Stimulated activated CD4-positive, alpha-beta T cell treated with anti-CD3 and anti-CD28 coated beads, Interleukin-4, amount 100 ng/mL, for 24 hours (primary cell): ENCODE measurements around the gene AGK.
"Not testable (repeated sequence)": the region's sequence is repeated elsewhere in the genome, so short reads cannot be mapped to it uniquely, and the experiment has no call there.

ENCODE experiments used
- DNase-seq: peaks from one replicate; pipeline ENCODE4 v3.0.0-alpha.2; 2020

The AGK gene

GRCh38 chr7:141686074-141686473 is 134.9 kb downstream of the AGK start:
- DNase-seq: no peak

DNA sequence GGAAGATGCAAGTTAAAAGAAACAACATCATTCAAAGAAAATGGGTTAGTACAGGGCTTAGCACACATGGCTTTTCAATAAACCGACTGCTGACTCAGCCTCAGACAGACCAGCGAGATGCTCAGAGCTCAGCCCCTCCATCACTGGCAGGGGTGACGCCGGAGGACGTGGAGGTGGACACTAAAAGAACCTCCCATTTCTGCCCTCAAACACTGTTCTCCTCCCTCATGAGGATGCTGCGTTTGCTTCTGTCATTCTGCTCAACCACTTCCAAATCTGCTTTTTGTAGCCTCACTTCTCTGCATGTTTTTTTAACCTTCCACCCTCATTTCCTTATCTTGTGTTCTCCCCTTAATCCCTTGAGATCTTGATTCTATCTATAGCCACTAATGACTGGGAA is 135.5 kb downstream of the AGK start:
- no peak for DNase-seq

DNA sequence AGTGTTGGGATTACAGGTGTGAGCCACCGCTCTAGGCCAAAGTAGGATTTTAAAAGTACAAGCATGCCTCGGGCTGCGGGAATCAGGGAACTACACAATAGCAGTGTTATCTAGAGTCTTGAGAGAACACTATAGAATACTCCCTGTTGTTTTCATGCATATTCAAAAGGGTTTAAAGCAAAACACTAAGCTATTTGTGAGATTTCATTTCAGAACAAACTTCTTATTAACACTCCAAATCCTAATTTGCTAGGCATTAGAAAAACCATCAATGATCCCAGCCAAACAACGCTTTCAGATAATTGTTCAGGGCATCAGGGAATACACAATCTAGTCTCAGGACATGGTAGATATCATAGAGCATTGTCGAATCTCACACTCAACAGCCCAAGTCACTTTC is 136.8 kb downstream of the AGK start:
- DNase-seq: no peak

GRCh38 chr7:141689072-141689825 is 138.0 kb downstream of the AGK start:
- not testable (repeated sequence) for DNase-seq

DNA sequence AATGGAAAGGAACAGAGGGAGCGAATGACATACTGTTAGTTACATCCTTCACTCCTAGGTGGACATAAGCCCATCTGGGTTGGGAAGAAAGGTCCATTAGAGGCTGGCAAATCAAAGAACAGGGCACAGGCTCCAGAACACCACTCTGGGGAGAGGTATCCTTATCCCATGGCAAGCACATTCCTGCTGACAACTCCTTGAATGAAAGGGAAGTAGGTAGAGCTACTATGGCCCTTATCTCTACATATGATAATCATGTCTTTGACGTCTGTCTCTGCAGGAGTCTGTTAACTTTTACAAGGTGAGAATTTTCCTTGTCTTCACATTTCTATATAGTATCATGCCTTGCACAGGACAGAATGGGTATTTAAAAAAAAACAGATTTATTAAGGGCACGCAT is 140.3 kb downstream of the AGK start:
- no peak for DNase-seq

- no peak for DNase-seq
Measured at GRCh38 chr7:141691961-141692360, 140.8 kb downstream of the AGK start.

DNA sequence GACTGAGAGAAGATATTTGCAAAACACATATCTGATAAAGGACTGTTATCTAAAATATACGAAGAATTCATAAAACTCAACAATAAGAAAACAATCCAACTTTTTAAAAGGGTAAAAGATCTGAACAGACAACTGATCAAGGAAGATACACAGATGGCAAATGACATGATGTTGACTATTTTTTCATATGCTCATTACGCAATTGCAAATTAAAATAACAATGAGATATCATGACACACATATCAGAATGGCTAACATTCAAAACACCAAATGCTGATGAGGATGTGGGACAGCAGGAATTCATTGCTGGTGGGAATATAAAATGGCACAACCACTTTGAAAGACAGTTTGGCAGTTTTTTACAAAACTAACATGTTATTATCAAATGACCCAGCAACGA is 141.9 kb downstream of the AGK start:
- DNase-seq: no peak

DNA sequence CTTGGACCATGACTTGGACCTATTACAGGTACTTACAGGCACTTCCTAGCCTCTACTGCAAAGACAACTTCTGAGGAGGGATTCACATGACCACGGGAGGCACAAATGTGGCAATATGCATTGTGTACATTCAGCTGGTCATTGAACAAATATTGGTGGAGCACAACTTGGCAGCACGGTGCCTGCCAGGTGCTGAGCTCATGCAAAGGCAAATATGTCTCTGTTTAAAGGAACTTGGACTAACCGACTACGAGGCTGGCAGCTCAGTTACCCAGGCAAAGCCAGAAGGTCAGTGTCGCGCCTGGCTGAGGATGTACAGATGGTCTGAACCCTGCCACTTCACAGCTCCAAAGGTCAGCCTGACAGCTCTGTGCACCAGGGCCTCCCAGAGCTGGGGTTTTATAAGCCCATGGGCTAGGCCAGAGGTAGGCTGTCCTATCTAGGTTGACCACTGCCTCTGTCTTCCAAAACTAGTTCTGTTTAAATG is 144.6 kb downstream of the AGK start:
- no peak for DNase-seq

GRCh38 chr7:141696348-141696747 is 145.1 kb downstream of the AGK start:
- no peak for DNase-seq

- no peak for DNase-seq
Measured at GRCh38 chr7:141697211-141697871, 146.1 kb downstream of the AGK start.

DNA sequence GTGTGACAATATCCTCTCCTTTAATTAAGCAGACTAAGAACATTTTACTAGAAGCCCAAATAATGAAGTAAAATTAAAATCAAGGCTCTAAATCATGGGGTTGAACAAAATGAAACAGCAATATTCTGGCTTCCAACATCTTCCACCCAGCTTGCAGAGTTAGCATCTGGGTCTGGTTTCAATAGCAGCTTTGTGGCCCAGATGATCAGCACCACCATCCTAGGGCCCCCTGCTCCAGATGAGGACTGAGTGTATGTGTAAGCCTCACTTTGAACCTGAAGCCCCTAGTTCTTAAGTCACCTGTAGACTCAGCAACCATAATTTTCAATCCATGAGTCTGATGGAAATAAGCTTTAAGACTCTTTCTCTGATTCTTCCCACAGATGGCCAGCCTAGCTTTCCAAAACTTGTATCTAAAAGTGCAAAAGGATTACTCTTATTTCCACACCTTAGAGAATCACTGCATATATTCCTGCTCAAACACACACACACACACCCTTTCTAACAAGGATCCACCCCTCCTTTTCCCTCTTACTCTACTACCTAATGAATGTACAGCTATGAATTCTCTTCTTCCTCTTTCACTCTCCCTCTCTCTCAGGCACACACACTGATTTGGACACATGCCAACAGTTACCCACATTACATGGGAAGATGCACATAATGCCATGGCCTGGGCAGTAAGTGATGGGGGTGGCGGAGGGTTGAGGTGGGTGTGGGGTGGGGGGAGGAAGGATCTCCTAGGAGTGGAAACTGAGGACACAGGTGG is 147.2 kb downstream of the AGK start:
- no peak for DNase-seq

DNA sequence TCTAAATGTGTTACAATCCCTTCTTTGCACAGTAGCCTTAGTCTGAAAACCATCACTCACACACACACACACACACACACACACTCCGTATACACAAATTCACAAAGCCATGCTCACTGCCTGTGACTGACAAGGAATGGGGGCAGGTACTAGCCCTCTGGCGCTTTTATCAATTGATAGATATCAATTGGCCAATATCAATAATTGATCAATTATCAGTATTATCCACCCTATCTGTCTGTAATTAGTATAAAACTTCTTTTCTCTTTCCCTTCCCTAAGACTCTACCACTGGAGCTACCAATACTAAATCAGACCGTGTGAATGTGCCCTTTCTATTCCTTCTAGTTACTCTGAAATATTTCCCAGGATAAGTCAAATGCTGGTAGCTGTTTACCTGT is 148.7 kb downstream of the AGK start:
- DNase-seq: no peak

GRCh38 chr7:141700296-141700847 is 149.2 kb downstream of the AGK start:
- DNase-seq: no peak

- peak; percentile 8 for DNase-seq
Measured at GRCh38 chr7:141700848-141701371, 149.7 kb downstream of the AGK start.

- DNase-seq: peak; percentile 69
Measured at GRCh38 chr7:141701489-141702046, 150.4 kb downstream of the AGK start.

- peak; percentile 50 for DNase-seq
Measured at GRCh38 chr7:141702047-141702567, 150.9 kb downstream of the AGK start, which contains the start of gene DENND11. Gene DENND11 (minus strand): TSS chr7:141702166. CDS start chr7:141702153, 13 bp downstream.

DNA sequence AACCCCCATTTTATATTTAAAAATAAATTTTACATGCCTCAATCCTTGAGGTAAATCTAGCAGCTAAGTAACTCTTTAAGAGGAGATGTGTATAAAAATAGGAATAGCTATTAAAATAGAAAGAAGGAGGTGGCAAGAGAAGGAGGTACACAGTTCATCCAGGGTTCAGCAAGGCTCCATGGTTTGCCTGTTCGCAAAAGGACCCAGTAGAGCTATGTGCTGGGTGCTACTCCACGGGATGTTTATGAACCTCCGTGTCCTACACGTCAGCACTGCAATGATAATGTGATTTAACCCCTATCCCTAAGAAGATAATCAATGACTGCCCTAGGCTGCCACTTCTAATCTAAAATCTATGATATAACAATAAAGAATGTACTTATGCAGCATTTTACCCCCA is 151.7 kb downstream of the AGK start:
- DNase-seq: no peak

DNA sequence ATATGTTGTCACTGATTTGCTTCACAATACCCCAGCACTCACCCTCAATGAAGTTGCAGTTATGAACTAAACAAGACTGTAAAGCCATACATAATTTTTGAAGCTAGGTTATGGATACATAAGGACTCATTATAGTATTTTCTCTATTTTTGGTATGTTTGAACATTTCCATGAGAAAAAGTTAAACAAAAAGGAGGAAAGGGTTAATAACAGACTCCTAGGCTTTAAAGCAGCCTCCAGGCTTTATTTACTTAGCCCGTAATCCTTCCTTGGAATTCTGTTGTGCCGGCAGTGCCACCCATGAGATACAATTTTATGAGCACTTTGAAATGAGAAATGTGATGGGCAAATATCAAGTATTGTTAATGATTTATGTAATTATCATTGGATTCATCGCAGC is 152.9 kb downstream of the AGK start:
- DNase-seq: no peak

GRCh38 chr7:141704741-141705140 is 153.5 kb downstream of the AGK start:
- DNase-seq: no peak
